Mesenchymal stem cell (in vitro differentiated cells and primary cell): ENCODE measurements around the gene ZNF646.

Source experiments
- DNase-seq: peaks from one replicate; pipeline ENCODE4 v3.0.0-alpha.2; 2013
- H2AFZ ChIP-seq: one replicate; pipeline ENCODE4 v1.6.1; 2013; ENCODE audit warnings: low read depth, mild to moderate bottlenecking, control low read depth, inconsistent platforms, low read length, moderate library complexity
- H2AK5ac ChIP-seq: 2 replicates; pipeline ENCODE4 v1.6.1; 2013; ENCODE audit warnings: low read length, moderate library complexity, mild to moderate bottlenecking, inconsistent platforms; ENCODE audit not compliant: severe bottlenecking
- H2BK120ac ChIP-seq: one replicate; pipeline ENCODE4 v1.6.1; 2013; ENCODE audit warnings: low read depth, mild to moderate bottlenecking, inconsistent platforms, low read length, moderate library complexity
- H2BK12ac ChIP-seq, 2 experiments: one replicate each; pipeline ENCODE4 v1.6.1; 2013; ENCODE audit warnings: inconsistent platforms in 2 of 2, low read length in 2 of 2, mild to moderate bottlenecking in 2 of 2, moderate library complexity in 2 of 2, control low read depth in 1 of 2
- H2BK15ac ChIP-seq: one replicate; pipeline ENCODE4 v1.6.1; 2013; ENCODE audit warnings: mild to moderate bottlenecking, low read depth, inconsistent platforms; ENCODE audit not compliant: poor library complexity, severe bottlenecking
- H2BK5ac ChIP-seq: 2 replicates; pipeline ENCODE4 v1.6.1; 2013; ENCODE audit warnings: low read depth, mild to moderate bottlenecking, low read length, control low read depth, inconsistent platforms; ENCODE audit not compliant: poor library complexity, severe bottlenecking
- H3K14ac ChIP-seq, 2 experiments: one replicate each; pipeline ENCODE4 v1.6.1; 2013; ENCODE audit warnings: inconsistent platforms in 2 of 2, low read length in 2 of 2, control low read depth in 1 of 2, mild to moderate bottlenecking in 1 of 2, moderate library complexity in 1 of 2
- H3K18ac ChIP-seq, 2 experiments: one replicate each; pipeline ENCODE4 v1.6.1; 2013; ENCODE audit warnings: inconsistent platforms in 2 of 2, low read length in 2 of 2, control low read depth in 1 of 2, low read depth in 1 of 2, mild to moderate bottlenecking in 1 of 2
- H3K23ac ChIP-seq, 2 experiments: one replicate each; pipeline ENCODE4 v1.6.1; 2013; ENCODE audit warnings: inconsistent platforms in 2 of 2, low read length in 2 of 2, mild to moderate bottlenecking in 2 of 2, moderate library complexity in 2 of 2, control low read depth in 1 of 2
- H3K27ac ChIP-seq: 2 replicates; pipeline ENCODE4 v1.5.1; 2013; ENCODE audit warnings: mild to moderate bottlenecking, moderate library complexity, low read length, control low read depth, inconsistent platforms; ENCODE audit not compliant: poor library complexity, severe bottlenecking
- H3K27me3 ChIP-seq, 2 experiments: 2 replicates each; pipeline versions ENCODE4 v1.6.1 to v1.7.0; 2013; ENCODE audit warnings: low read length in 2 of 2, mild to moderate bottlenecking in 2 of 2, moderate library complexity in 2 of 2, control low read depth in 1 of 2, inconsistent platforms in 1 of 2; ENCODE audit not compliant: control insufficient read depth in 1 of 2, insufficient read depth in 1 of 2
- H3K36me3 ChIP-seq, 2 experiments: 2 replicates each; pipeline versions ENCODE4 v1.6.1 to v1.7.0; 2013; ENCODE audit warnings: low read length in 2 of 2, control low read depth in 1 of 2, inconsistent platforms in 1 of 2, low read depth in 1 of 2, mild to moderate bottlenecking in 1 of 2; ENCODE audit not compliant: insufficient read depth in 2 of 2, control insufficient read depth in 1 of 2
- H3K4ac ChIP-seq, 2 experiments: one replicate each; pipeline ENCODE4 v1.6.1; 2013; ENCODE audit warnings: inconsistent platforms in 2 of 2, low read length in 2 of 2, mild to moderate bottlenecking in 2 of 2, moderate library complexity in 2 of 2, control low read depth in 1 of 2, low read depth in 1 of 2
- H3K4me1 ChIP-seq: 2 replicates; pipeline ENCODE4 v1.6.1; 2013; ENCODE audit warnings: low read depth, low read length, control low read depth; ENCODE audit not compliant: control insufficient read depth, insufficient read depth
- H3K4me2 ChIP-seq: 2 replicates; pipeline ENCODE4 v1.6.1; 2013; ENCODE audit warnings: low read length, mild to moderate bottlenecking, inconsistent platforms; ENCODE audit not compliant: poor library complexity, severe bottlenecking
- H3K4me3 ChIP-seq, 2 experiments: 2 replicates each; pipeline versions ENCODE4 v1.5.1 to v1.7.0; 2013; ENCODE audit warnings: low read length in 2 of 2, mild to moderate bottlenecking in 2 of 2, control low read depth in 1 of 2, low read depth in 1 of 2; ENCODE audit not compliant: insufficient read depth in 1 of 2
- H3K79me1 ChIP-seq: replicated peaks from 2 replicates; pipeline ENCODE4 v1.6.1; 2013; ENCODE audit warnings: mild to moderate bottlenecking, control low read depth, low read length, inconsistent platforms; ENCODE audit not compliant: poor library complexity, severe bottlenecking
- H3K9ac ChIP-seq: 2 replicates; pipeline ENCODE4 v1.7.0; 2013; ENCODE audit warnings: mild to moderate bottlenecking, low read length, moderate library complexity
- H3K9me3 ChIP-seq: 2 replicates; pipeline ENCODE4 v1.7.0; 2013; ENCODE audit warnings: mild to moderate bottlenecking, low read length; ENCODE audit not compliant: control insufficient read depth
- H4K8ac ChIP-seq: one replicate; pipeline ENCODE4 v1.6.1; 2013; ENCODE audit warnings: inconsistent platforms, mild to moderate bottlenecking, low read length, moderate library complexity
- H4K91ac ChIP-seq: one replicate; pipeline ENCODE4 v1.6.1; 2013; ENCODE audit warnings: mild to moderate bottlenecking, low read length, inconsistent platforms
- WGBS: methylation state at CpG from one replicate; pipeline ENCODE4 v1.1.7; 2013; ENCODE audit warnings: mixed read lengths; 5-methylcytosine and 5-hydroxymethylcytosine counted together

The ZNF646 gene

GRCh38 chr16:31090540-31090939, 16.3 kb downstream of the ZNF646 start:
- DNase-seq: peak; percentile 30
- peak overlapping the region; percentile 52 for H4K8ac ChIP-seq
- peak overlapping the region in 1 of 2 experiments; percentile 32 for H3K4me3 ChIP-seq
- H3K23ac ChIP-seq: no peak overlapping the region
- peaks cover 37% of the 10 kb centered on the region for H3K4me1 ChIP-seq
- H3K79me1 ChIP-seq: peaks cover 32% of the 10 kb centered on the region
- H2BK120ac ChIP-seq: no peak overlapping the region
- H2BK5ac ChIP-seq: no peak overlapping the region
- H3K4ac ChIP-seq: no peak overlapping the region
- H3K14ac ChIP-seq: no peak overlapping the region
- H3K18ac ChIP-seq: no peak overlapping the region
- H3K4me2 ChIP-seq: no peak overlapping the region
- H3K9me3 ChIP-seq: no peaks in the 10 kb centered on the region
- no peaks in the 10 kb centered on the region for H3K27me3 ChIP-seq
- H2BK12ac ChIP-seq: no peak overlapping the region
- H3K36me3 ChIP-seq: peaks cover 53 to 61% of the 10 kb centered on the region in 2 experiments
- H2BK15ac ChIP-seq: no peak overlapping the region
- H3K9ac ChIP-seq: peak overlapping the region; percentile 67
- peak overlapping the region; percentile 33 for H2AK5ac ChIP-seq
- peak overlapping the region; percentile 64 for H3K27ac ChIP-seq
- 87% methylated on average over 2 of the region's 2 CpGs for WGBS
- H2AFZ ChIP-seq: no peak overlapping the region
- H4K91ac ChIP-seq: no peak overlapping the region

DNA sequence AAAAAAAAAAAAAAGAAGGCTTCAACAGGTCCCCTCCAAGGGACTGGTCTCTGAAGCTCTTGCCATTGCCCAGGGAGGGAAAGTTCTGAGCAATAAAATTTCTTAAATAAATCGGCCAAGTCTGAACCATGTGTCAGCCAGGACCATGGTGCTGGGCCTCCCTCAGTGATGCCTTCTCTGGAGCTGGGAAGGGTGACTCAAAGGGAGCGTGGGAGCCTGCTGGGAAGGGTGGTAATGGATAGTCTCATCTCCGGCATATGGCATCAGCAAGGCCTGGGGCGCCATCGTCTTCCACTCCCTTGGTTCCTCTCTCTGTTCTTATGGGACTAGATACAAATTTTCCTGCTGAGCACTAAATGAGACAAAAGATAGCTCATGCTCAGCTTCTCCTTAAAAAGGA, 18.1 kb downstream of the ZNF646 start:
- WGBS: 98% methylated on average over 5 of the region's 5 CpGs
- H3K27me3 ChIP-seq: no peaks in the 10 kb centered on the region
- no peak for DNase-seq
- no peak overlapping the region for H2BK5ac ChIP-seq
- peaks cover 35% of the 10 kb centered on the region for H3K4me1 ChIP-seq
- no peak overlapping the region for H3K4ac ChIP-seq
- no peak overlapping the region for H2BK12ac ChIP-seq
- H3K36me3 ChIP-seq: peaks cover 38 to 44% of the 10 kb centered on the region in 2 experiments
- peak overlapping the region; percentile 58 for H3K9ac ChIP-seq
- H3K18ac ChIP-seq: no peak overlapping the region
- no peak overlapping the region for H2AFZ ChIP-seq
- peak overlapping the region; percentile 39 for H2AK5ac ChIP-seq
- no peak overlapping the region for H4K8ac ChIP-seq
- no peak overlapping the region for H3K14ac ChIP-seq
- H2BK120ac ChIP-seq: no peak overlapping the region
- no peak overlapping the region for H3K27ac ChIP-seq
- no peak overlapping the region for H3K4me2 ChIP-seq
- H4K91ac ChIP-seq: no peak overlapping the region
- H2BK15ac ChIP-seq: no peak overlapping the region
- peaks cover 24% of the 10 kb centered on the region for H3K79me1 ChIP-seq
- H3K23ac ChIP-seq: no peak overlapping the region
- no peak overlapping the region for H3K4me3 ChIP-seq
- H3K9me3 ChIP-seq: no peaks in the 10 kb centered on the region

DNA sequence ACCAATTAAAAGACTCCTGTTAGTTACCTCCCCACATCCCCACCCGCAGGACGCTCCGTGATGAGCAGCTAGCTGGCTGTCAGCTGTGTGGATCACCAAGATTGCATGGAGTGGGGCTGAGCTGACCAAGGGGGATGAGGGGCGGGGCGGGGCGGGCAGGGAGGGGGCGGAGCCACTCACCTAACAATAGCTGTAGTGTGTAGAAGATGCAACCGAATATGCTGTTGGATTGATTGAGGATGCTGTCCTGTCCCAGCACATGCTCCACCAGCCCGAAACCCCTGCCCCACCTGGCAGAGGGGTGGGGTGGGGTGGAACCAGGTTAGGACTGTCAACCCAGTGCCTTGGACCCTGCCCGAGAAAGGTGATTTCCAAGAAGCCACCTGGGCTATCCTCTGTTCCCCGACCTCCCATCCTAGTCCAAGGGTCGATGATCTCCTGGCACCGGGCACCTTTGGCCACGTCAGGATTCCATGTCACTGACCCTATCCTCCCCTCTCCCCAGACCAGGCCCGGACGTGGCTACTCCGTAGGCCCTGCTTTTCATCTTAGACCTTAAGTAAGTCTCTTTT, 19.0 kb downstream of the ZNF646 start:
- peak overlapping the region; percentile 44 to 100 for H3K4me3 ChIP-seq
- H3K14ac ChIP-seq: no peak overlapping the region
- H2AK5ac ChIP-seq: no peak overlapping the region
- peaks cover 29 to 35% of the 10 kb centered on the region in 2 experiments for H3K36me3 ChIP-seq
- no peak for DNase-seq
- peaks cover 17% of the 10 kb centered on the region for H3K79me1 ChIP-seq
- no peak overlapping the region for H2AFZ ChIP-seq
- no peak overlapping the region for H2BK12ac ChIP-seq
- H3K4me2 ChIP-seq: peak overlapping the region; percentile 68
- no peak overlapping the region for H2BK120ac ChIP-seq
- peaks cover 31% of the 10 kb centered on the region for H3K4me1 ChIP-seq
- no peaks in the 10 kb centered on the region for H3K27me3 ChIP-seq
- no peak overlapping the region for H3K23ac ChIP-seq
- H3K9me3 ChIP-seq: no peaks in the 10 kb centered on the region
- no peak overlapping the region for H3K4ac ChIP-seq
- H4K91ac ChIP-seq: no peak overlapping the region
- 53% methylated on average over 17 of the region's 17 CpGs for WGBS
- H2BK5ac ChIP-seq: no peak overlapping the region
- no peak overlapping the region for H2BK15ac ChIP-seq
- H4K8ac ChIP-seq: no peak overlapping the region
- no peak overlapping the region for H3K18ac ChIP-seq
- peak overlapping the region; percentile 97 for H3K9ac ChIP-seq
- H3K27ac ChIP-seq: no peak overlapping the region

DNA sequence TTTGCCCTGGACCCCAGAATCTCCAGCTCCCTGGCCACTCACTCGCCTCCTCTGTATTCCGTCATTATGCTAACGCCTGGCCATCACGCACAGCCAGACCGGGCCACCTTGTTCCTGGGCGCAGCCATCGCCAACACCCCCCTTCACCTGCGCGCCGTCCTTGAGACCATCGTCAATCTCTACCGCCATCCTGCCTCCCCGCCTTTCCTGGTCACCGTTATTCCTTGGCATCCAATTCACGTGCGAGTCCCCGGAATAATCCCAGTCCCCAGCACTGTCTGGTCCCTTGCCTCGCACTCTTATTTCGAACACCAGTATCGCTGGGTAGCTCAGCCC, 19.8 kb downstream of the ZNF646 start:
- no peak for DNase-seq
- under 1% methylated on average over 20 of the region's 20 CpGs for WGBS

More for the DNA sequence above, 19.8 kb downstream of the ZNF646 start:
- Histone ChIP-seq H3K23ac (peak overlapping the region in 1 of 2 experiments; percentile 6), H3K79me1 (peaks cover 9% of the 10 kb centered on the region), H2BK12ac (peak overlapping the region in 1 of 2 experiments; percentile 15), H3K9me3 (no peaks in the 10 kb centered on the region), H3K4me3 (peak overlapping the region; percentile 92 to 100), H2BK15ac (no peak overlapping the region), H4K91ac (peak overlapping the region; percentile 82), H3K27me3 (no peaks in the 10 kb centered on the region), H3K18ac (peak overlapping the region in 1 of 2 experiments; percentile 54), H3K4me2 (peak overlapping the region; percentile 68), H2AFZ (peak overlapping the region; percentile 97), H2BK120ac (no peak overlapping the region), H4K8ac (peak overlapping the region; percentile 81), H2BK5ac (no peak overlapping the region), H3K4me1 (peaks cover 25% of the 10 kb centered on the region), H2AK5ac (no peak overlapping the region), H3K14ac (peak overlapping the region in 1 of 2 experiments; percentile 98), H3K27ac (peak overlapping the region; percentile 63), H3K4ac (peak overlapping the region; percentile 5 to 29), H3K9ac (peak overlapping the region; percentile 97), H3K36me3 (peaks cover 21 to 27% of the 10 kb centered on the region in 2 experiments)
